HCT116 (cell line): Measurements from ENCODE around the gene RPRML. TPM values are rescaled to one million over a fixed set of nuclear protein-coding genes. Genes with fewer than 3 reads are reported as not detected.
A peak's percentile ranks its signal among the peaks of the same experiment; 100 is the strongest.

Source experiments
- ATAC-seq: fragments of 200-7000 bp; cut with Tn5 transposase; 2 replicates; pipeline ENCODE4 v1.9.1; 2020; ENCODE audit warnings: mild to moderate bottlenecking, moderate library complexity
- BruUV-seq: library from RNA; stranded (reverse); fragments of 400-500 nt; replicated peaks from 2 replicates; lab custom pipeline; 2021; lab: Mats Ljungman, UMichigan
- CTCF ChIA-PET: fragments of 300-600 bp; sonication (Branson Sonifier 250); formaldehyde crosslinking; loops from one replicate; lab custom pipeline; 2021; ENCODE audit warnings: antibody characterized with exemption; lab: Charles Lee
- POLR2A ChIA-PET: fragments of 300-600, 350-600 bp; sonication (Branson Sonifier 250); formaldehyde crosslinking; loops from one replicate; lab custom pipeline; 2021; ENCODE audit warnings: antibody characterized with exemption; lab: Charles Lee
- RAD21 ChIA-PET, 2 experiments: fragments of 300-600 bp; sonication (Branson Sonifier 250); formaldehyde crosslinking; loops; one replicate each; lab custom pipeline; 2023; ENCODE audit warnings: low total read pairs in 2 of 2; ENCODE audit not compliant: uncharacterized antibody in 2 of 2, unreplicated experiment in 2 of 2, low non-redundant PET in 1 of 2; lab: Charles Lee
- DNase-seq: peaks from one replicate; pipeline ENCODE4 v3.0.0-alpha.2; 2010; ENCODE audit warnings: low read depth, low spot score
- H2AFZ ChIP-seq: fragments of 200-600 bp; shearing (Covaris generic), sonication (generic); 2 replicates; pipeline ENCODE4 v1.6.1; 2017; ENCODE audit warnings: low read depth, mixed run types, mixed read lengths, antibody characterized with exemption, low read length; ENCODE audit not compliant: poor library complexity, severe bottlenecking
- H3K27ac ChIP-seq: 2 replicates; pipeline ENCODE4 v1.5.1; 2012; ENCODE audit warnings: low read depth, low read length
- H3K27me3 ChIP-seq: fragments of 200-600 bp; sonication (generic); 2 replicates; pipeline ENCODE4 v1.6.1; 2016; ENCODE audit warnings: mixed run types, low read length, mixed read lengths; ENCODE audit not compliant: insufficient read depth
- H3K36me3 ChIP-seq, 2 experiments: fragments of 200-500 bp in 1 of 2; fragments of 200-600 bp in 1 of 2; sonication (Bioruptor generic) in 1 of 2; sonication (generic) in 1 of 2; 2 replicates each; pipeline versions ENCODE4 v1.5.1 to v1.6.1; 2014 to 2016; ENCODE audit warnings: low read length in 2 of 2, inconsistent platforms in 1 of 2, mixed read lengths in 1 of 2, mixed run types in 1 of 2; ENCODE audit not compliant: insufficient read depth in 2 of 2, control insufficient read depth in 1 of 2
- H3K4me1 ChIP-seq, 2 experiments: fragments of 200-600 bp in 1 of 2; sonication (generic) in 1 of 2; 2 replicates each; pipeline versions ENCODE4 v1.5.1 to v1.6.1; 2012 to 2017; ENCODE audit warnings: low read length in 2 of 2, inconsistent platforms in 1 of 2, mild to moderate bottlenecking in 1 of 2, mixed read lengths in 1 of 2, mixed run types in 1 of 2, moderate library complexity in 1 of 2; ENCODE audit not compliant: insufficient read depth in 2 of 2, control insufficient read depth in 1 of 2
- H3K4me2 ChIP-seq: fragments of 200-600 bp; sonication (generic); 2 replicates; pipeline ENCODE4 v1.6.1; 2017; ENCODE audit warnings: mixed run types, low read length, mixed read lengths
- H3K4me3 ChIP-seq, 2 experiments: fragments of 200-600 bp in 1 of 2; sonication (generic) in 1 of 2; replicated peaks in 1 of 2; 2 replicates each; pipeline ENCODE4 v1.5.1; 2011 to 2016; ENCODE audit warnings: low read length in 2 of 2, control low read depth in 1 of 2, low read depth in 1 of 2, mild to moderate bottlenecking in 1 of 2, mixed read lengths in 1 of 2, mixed run types in 1 of 2
- H3K79me2 ChIP-seq: fragments of 200-600 bp; sonication (generic); 2 replicates; pipeline ENCODE4 v1.6.1; 2017; ENCODE audit warnings: mild to moderate bottlenecking, mixed run types, low read length, moderate library complexity, mixed read lengths; ENCODE audit not compliant: insufficient read depth
- H3K9ac ChIP-seq: fragments of 200-600 bp; sonication (generic); 2 replicates; pipeline ENCODE4 v1.6.1; 2016; ENCODE audit warnings: low read length, mixed read lengths
- H3K9me2 ChIP-seq: fragments of 200-600 bp; sonication (generic), shearing (Covaris generic); 2 replicates; pipeline ENCODE4 v1.6.1; 2017; ENCODE audit warnings: mixed run types, mild to moderate bottlenecking, moderate library complexity; ENCODE audit not compliant: insufficient read depth
- H3K9me3 ChIP-seq, 2 experiments: fragments of 200-500 bp in 1 of 2; fragments of 200-600 bp in 1 of 2; sonication (Bioruptor generic) in 1 of 2; sonication (generic) in 1 of 2; 2 replicates each; pipeline ENCODE4 v1.6.1; 2014 to 2017; ENCODE audit warnings: low read length in 2 of 2, mixed read lengths in 2 of 2, inconsistent platforms in 1 of 2, low read depth in 1 of 2, mild to moderate bottlenecking in 1 of 2, mixed run types in 1 of 2, moderate library complexity in 1 of 2; ENCODE audit not compliant: control insufficient read depth in 1 of 2, insufficient read depth in 1 of 2
- H4K20me1 ChIP-seq: fragments of 200-600 bp; sonication (generic), shearing (Covaris generic); 2 replicates; pipeline ENCODE4 v1.6.1; 2017; ENCODE audit warnings: mixed run types, mild to moderate bottlenecking, moderate library complexity; ENCODE audit not compliant: insufficient read depth
- ATF3 ChIP-seq: IDR thresholded peaks from 2 replicates; pipeline ENCODE4 v1.6.1; 2012
- CBX3 ChIP-seq: IDR thresholded peaks from 2 replicates; pipeline ENCODE4 v1.6.1; 2012; ENCODE audit warnings: low read depth
- CTCF ChIP-seq, 3 experiments: fragments of 200-600 bp in 1 of 3; sonication (generic) in 1 of 3; IDR thresholded peaks in 2 of 3; conservative IDR thresholded peaks in 1 of 3; 2 replicates each; pipeline ENCODE4 v1.5.1; 2012 to 2017; ENCODE audit warnings: low read depth in 2 of 3, low read length in 2 of 3, antibody characterized with exemption in 1 of 3, borderline replicate concordance in 1 of 3, control low read depth in 1 of 3, mild to moderate bottlenecking in 1 of 3, mixed read lengths in 1 of 3, mixed run types in 1 of 3, moderate library complexity in 1 of 3; ENCODE audit not compliant: insufficient read depth in 1 of 3
- ELF1 ChIP-seq: IDR thresholded peaks from 2 replicates; pipeline ENCODE4 v1.6.1; 2012; ENCODE audit warnings: low read depth, borderline replicate concordance
- EZH2 ChIP-seq: fragments of 200-600 bp; sonication (generic); IDR thresholded peaks from 2 replicates; pipeline ENCODE4 v1.6.1; 2017; ENCODE audit warnings: antibody characterized with exemption, mixed run types
- EZH2phosphoT487 ChIP-seq: fragments of 200-600 bp; IDR thresholded peaks from 2 replicates; pipeline ENCODE4 v1.6.1; 2018; ENCODE audit warnings: antibody characterized with exemption, borderline replicate concordance
- FOSL1 ChIP-seq: IDR thresholded peaks from 2 replicates; pipeline ENCODE4 v1.6.1; 2012; ENCODE audit warnings: low read depth
- JUND ChIP-seq: IDR thresholded peaks from 2 replicates; pipeline ENCODE4 v1.6.1; 2012
- MAX ChIP-seq: IDR thresholded peaks from 2 replicates; pipeline ENCODE4 v1.6.1; 2012
- POLR2A ChIP-seq: IDR thresholded peaks from 2 replicates; pipeline ENCODE4 v1.7.0; 2011; ENCODE audit warnings: borderline replicate concordance; ENCODE audit not compliant: insufficient read depth, insufficient read length; ENCODE audit errors: extremely low read depth
- POLR2AphosphoS5 ChIP-seq: IDR thresholded peaks from 2 replicates; pipeline ENCODE4 v1.6.1; 2011; ENCODE audit warnings: mild to moderate bottlenecking, low read depth, low read length, moderate library complexity
- RAD21 ChIP-seq: IDR thresholded peaks from 2 replicates; pipeline ENCODE4 v1.6.1; 2012; ENCODE audit warnings: low read depth, mild to moderate bottlenecking
- REST ChIP-seq: IDR thresholded peaks from 2 replicates; pipeline ENCODE4 v1.6.1; 2012; ENCODE audit warnings: low read depth
- SRF ChIP-seq: IDR thresholded peaks from 2 replicates; pipeline ENCODE4 v1.6.1; 2012; ENCODE audit warnings: low read depth
- TCF7L2 ChIP-seq: IDR thresholded peaks from 2 replicates; pipeline ENCODE4 v1.7.0; 2011; ENCODE audit warnings: borderline replicate concordance, inconsistent platforms; ENCODE audit not compliant: insufficient read depth, insufficient read length; ENCODE audit errors: extremely low read depth
- YY1 ChIP-seq: IDR thresholded peaks from 2 replicates; pipeline ENCODE4 v1.6.1; 2011; ENCODE audit warnings: low read length, low read depth, moderate library complexity, mild to moderate bottlenecking; ENCODE audit not compliant: insufficient replicate concordance; ENCODE audit errors: extremely low read depth
- ZBTB33 ChIP-seq: IDR thresholded peaks from 2 replicates; pipeline ENCODE4 v1.6.1; 2011; ENCODE audit warnings: mild to moderate bottlenecking, low read length, moderate library complexity; ENCODE audit not compliant: insufficient replicate concordance; ENCODE audit errors: extremely low read depth
- ZNF274 ChIP-seq: fragments of 200-500 bp; sonication (Bioruptor generic); IDR thresholded peaks from 2 replicates; pipeline ENCODE4 v1.6.1; 2014; ENCODE audit warnings: mild to moderate bottlenecking, low read depth, low read length, inconsistent platforms
- intact Hi-C: fragments of 100-400 bp; cut with micrococcal nuclease; formaldehyde crosslinking; loops from 2 replicates; pipeline ENCODE4 v1.10.0; 2022
- total RNA-seq: library from RNA; stranded (reverse); gene quantifications from one replicate; pipeline ENCODE4 v1.2.1, GENCODE V29; 2021; ENCODE audit not compliant: unreplicated experiment

RPRML gene
- total RNA-seq, 1 experiment from 2014 or later = not detected

GRCh38 chr17:46940692-46941404 is 38.2 kb downstream of the RPRML start:
- POLR2A ChIA-PET = interaction anchor here (1.0 kb wide), 1 partner anchor 10 kb away, joined by 4 read pairs; no protein-coding TSS in a partner anchor
- Histone ChIP-seq H2AFZ (no peak overlapping the region), H3K4me1 (no peaks in the 10 kb centered on the region), H3K27me3 (no peaks in the 10 kb centered on the region), H3K9me2 (no peaks in the 10 kb centered on the region), H4K20me1 (no peaks in the 10 kb centered on the region), H3K9ac (no peak overlapping the region), H3K36me3 (peaks cover 39% of the 10 kb centered on the region in 2 experiments), H3K4me2 (no peak overlapping the region), H3K79me2 (no peaks in the 10 kb centered on the region), H3K27ac (no peak overlapping the region), H3K9me3 (no peaks in the 10 kb centered on the region), H3K4me3 (no peak overlapping the region)
- intact Hi-C loops = loop anchor here (1.0 to 5.0 kb wide), 3 partner anchors 104 to 676 kb away; no protein-coding TSS in a partner anchor
- ATAC-seq (peak; percentile 84), DNase-seq (peak; percentile 66)
- CTCF ChIA-PET = interaction anchor here (0.5 to 3.2 kb wide), 12 partner anchors 8 to 677 kb away, joined by 3 to 20 read pairs (median 4); no protein-coding TSS in a partner anchor
- RAD21 ChIA-PET = no interaction called here
- BruUV-seq = no TSS peak
- TF ChIP-seq YY1 = peak; percentile 27
- no peak for TF ChIP-seq ELF1
- no peak for TF ChIP-seq JUND
- TF ChIP-seq MAX = peak; percentile 56; the same call in 1 of the 2 replicates
- no peak for TF ChIP-seq TCF7L2
- TF ChIP-seq POLR2AphosphoS5 = no peak; the same call in none of the 2 replicates
- TF ChIP-seq CTCF (IDR thresholded peaks at IDR 0.05 in 2 of 3, conservative IDR thresholded peaks at IDR 0.05 in 1 of 3; ENCODE audit: borderline replicate concordance in 1 of 3, insufficient read depth in 1 of 3, low read depth in 2 of 3, low read length in 2 of 3) = peak; percentile 82 to 99 (median 97)
- no peak for TF ChIP-seq ATF3
- TF ChIP-seq SRF = no peak
- no peak for TF ChIP-seq ZBTB33
- TF ChIP-seq EZH2 = no peak
- no peak for TF ChIP-seq ZNF274
- no peak for TF ChIP-seq POLR2A
- peak; percentile 89 for TF ChIP-seq RAD21
- no peak for TF ChIP-seq REST
- TF ChIP-seq FOSL1 = no peak
- TF ChIP-seq EZH2phosphoT487 = no peak
- TF ChIP-seq CBX3 = peak; percentile 13; the same call in 1 of the 2 replicates
